ENCODE results near the gene PLEKHO1. TPM values are rescaled to one million over a fixed set of nuclear protein-coding genes. Genes with fewer than 3 reads are reported as not detected.

PLEKHO1 gene
- total RNA-seq, 1 experiment from 2014 or later: 67.2 TPM

DNA sequence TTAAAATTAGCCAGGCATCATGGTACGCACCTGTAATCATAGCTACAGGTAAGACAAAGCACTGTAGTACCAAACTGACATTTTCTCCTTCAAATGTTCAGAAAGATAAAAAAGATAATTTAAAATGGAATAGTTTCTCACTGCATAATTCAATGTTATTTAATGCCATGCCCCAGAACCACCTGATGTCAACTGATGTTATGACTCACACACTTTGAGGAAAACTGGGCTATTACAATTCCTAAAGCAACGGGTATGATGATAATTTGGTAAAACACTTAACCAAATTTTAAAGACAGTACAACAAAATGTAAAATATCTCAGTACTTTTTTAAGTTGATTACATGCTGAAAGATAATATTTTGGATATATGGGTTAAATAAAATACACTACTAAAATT, 22.9 kb upstream of the PLEKHO1 start:
- POLR2A ChIA-PET (ENCODE audit: low non-redundant PET): no interaction called here
- H3K4me1 ChIP-seq (ENCODE audit: insufficient read depth, low read length, poor library complexity, severe bottlenecking): no peaks in the 10 kb centered on the region
- intact Hi-C loops (cut with micrococcal nuclease; ENCODE audit: unreplicated experiment): no loop called here
- CTCF ChIA-PET: no interaction called here
- no peak for DNase-seq (ENCODE audit: low spot score)
- no TSS peak for BruUV-seq (replicated peaks)
- no peaks in the 10 kb centered on the region for H3K9me3 ChIP-seq (ENCODE audit: low read depth, low read length, poor library complexity, severe bottlenecking)
- H3K27me3 ChIP-seq (replicated peaks; ENCODE audit: insufficient read depth, low read depth, low read length, poor library complexity): no peaks in the 10 kb centered on the region
- TF ChIP-seq, protein P1, sequence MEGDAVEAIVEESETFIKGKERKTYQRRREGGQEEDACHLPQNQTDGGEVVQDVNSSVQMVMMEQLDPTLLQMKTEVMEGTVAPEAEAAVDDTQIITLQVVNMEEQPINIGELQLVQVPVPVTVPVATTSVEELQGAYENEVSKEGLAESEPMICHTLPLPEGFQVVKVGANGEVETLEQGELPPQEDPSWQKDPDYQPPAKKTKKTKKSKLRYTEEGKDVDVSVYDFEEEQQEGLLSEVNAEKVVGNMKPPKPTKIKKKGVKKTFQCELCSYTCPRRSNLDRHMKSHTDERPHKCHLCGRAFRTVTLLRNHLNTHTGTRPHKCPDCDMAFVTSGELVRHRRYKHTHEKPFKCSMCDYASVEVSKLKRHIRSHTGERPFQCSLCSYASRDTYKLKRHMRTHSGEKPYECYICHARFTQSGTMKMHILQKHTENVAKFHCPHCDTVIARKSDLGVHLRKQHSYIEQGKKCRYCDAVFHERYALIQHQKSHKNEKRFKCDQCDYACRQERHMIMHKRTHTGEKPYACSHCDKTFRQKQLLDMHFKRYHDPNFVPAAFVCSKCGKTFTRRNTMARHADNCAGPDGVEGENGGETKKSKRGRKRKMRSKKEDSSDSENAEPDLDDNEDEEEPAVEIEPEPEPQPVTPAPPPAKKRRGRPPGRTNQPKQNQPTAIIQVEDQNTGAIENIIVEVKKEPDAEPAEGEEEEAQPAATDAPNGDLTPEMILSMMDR (conservative IDR thresholded peaks at IDR 0.05; ENCODE audit: low read depth, low read length): no peak
- no peak for TF ChIP-seq EZH2 (IDR thresholded peaks at IDR 0.05; ENCODE audit: borderline replicate concordance, low read depth, low read length, poor library complexity, severe bottlenecking)
- H3K27ac ChIP-seq (ENCODE audit: low read depth, low read length, poor library complexity, severe bottlenecking): no peak overlapping the region
- H3K36me3 ChIP-seq (ENCODE audit: insufficient read depth, low read length, poor library complexity, severe bottlenecking): no peaks in the 10 kb centered on the region
- H3K4me3 ChIP-seq (ENCODE audit: low read depth, low read length, poor library complexity, severe bottlenecking): no peak overlapping the region

DNA sequence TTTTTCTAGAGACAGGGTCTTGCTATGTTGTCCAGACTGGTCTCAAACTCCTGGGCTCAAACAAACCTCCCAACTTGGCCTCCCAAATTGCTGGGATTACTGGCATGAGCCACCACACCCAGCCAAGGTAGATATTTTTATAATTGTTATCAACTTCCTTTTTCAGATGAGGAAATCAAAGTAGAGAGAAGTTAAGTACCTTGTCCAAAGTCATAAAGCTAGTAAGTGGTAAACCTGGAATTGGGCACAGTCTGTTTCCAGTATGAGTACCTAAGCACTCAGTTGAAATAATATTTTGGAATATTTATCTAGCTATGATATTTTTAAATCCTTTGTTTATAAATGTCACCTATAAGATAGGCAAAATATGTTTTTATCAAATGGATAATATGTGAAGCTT, 22.3 kb upstream of the PLEKHO1 start:
- no peaks in the 10 kb centered on the region for H3K27me3 ChIP-seq (replicated peaks; ENCODE audit: insufficient read depth, low read depth, low read length, poor library complexity)
- ChIA-PET CTCF (no interaction called here), POLR2A (ENCODE audit: low non-redundant PET) (no interaction called here)
- TF ChIP-seq, protein P1 (conservative IDR thresholded peaks at IDR 0.05; ENCODE audit: low read depth, low read length): no peak
- no peak for TF ChIP-seq EZH2 (IDR thresholded peaks at IDR 0.05; ENCODE audit: borderline replicate concordance, low read depth, low read length, poor library complexity, severe bottlenecking)
- intact Hi-C loops (cut with micrococcal nuclease; ENCODE audit: unreplicated experiment): no loop called here
- no peak overlapping the region for H3K4me3 ChIP-seq (ENCODE audit: low read depth, low read length, poor library complexity, severe bottlenecking)
- no peaks in the 10 kb centered on the region for H3K36me3 ChIP-seq (ENCODE audit: insufficient read depth, low read length, poor library complexity, severe bottlenecking)
- DNase-seq (ENCODE audit: low spot score): no peak
- H3K4me1 ChIP-seq (ENCODE audit: insufficient read depth, low read length, poor library complexity, severe bottlenecking): no peaks in the 10 kb centered on the region
- no peaks in the 10 kb centered on the region for H3K9me3 ChIP-seq (ENCODE audit: low read depth, low read length, poor library complexity, severe bottlenecking)
- no peak overlapping the region for H3K27ac ChIP-seq (ENCODE audit: low read depth, low read length, poor library complexity, severe bottlenecking)
- no TSS peak for BruUV-seq (replicated peaks)

DNA sequence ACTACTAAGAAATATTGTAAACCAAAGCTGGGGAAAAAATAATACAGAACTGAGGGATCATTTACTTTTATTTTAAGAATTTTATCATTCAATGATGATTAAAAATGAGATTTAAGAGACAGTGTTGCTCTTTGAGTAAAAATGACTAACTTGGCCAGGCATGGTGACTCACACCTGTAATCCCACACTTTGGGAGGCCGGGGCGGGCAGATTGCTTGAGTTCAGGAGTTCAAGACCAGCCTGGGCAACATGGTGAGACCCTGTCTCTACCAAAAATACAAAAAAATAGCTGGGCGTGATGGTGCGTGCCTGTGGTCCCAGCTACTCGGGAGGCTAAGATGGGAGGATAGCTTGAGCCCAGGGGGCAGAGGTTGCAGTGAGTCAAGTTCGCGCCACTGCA, 21.8 kb upstream of the PLEKHO1 start:
- no TSS peak for BruUV-seq (replicated peaks)
- intact Hi-C loops (cut with micrococcal nuclease; ENCODE audit: unreplicated experiment): no loop called here
- no peak for DNase-seq (ENCODE audit: low spot score)
- POLR2A ChIA-PET (ENCODE audit: low non-redundant PET): no interaction called here
- H3K9me3 ChIP-seq (ENCODE audit: low read depth, low read length, poor library complexity, severe bottlenecking): no peaks in the 10 kb centered on the region
- no peak overlapping the region for H3K4me3 ChIP-seq (ENCODE audit: low read depth, low read length, poor library complexity, severe bottlenecking)
- no peaks in the 10 kb centered on the region for H3K4me1 ChIP-seq (ENCODE audit: insufficient read depth, low read length, poor library complexity, severe bottlenecking)
- H3K27ac ChIP-seq (ENCODE audit: low read depth, low read length, poor library complexity, severe bottlenecking): no peak overlapping the region
- H3K36me3 ChIP-seq (ENCODE audit: insufficient read depth, low read length, poor library complexity, severe bottlenecking): no peaks in the 10 kb centered on the region
- TF ChIP-seq, protein P1 (conservative IDR thresholded peaks at IDR 0.05; ENCODE audit: low read depth, low read length): no peak
- TF ChIP-seq EZH2 (IDR thresholded peaks at IDR 0.05; ENCODE audit: borderline replicate concordance, low read depth, low read length, poor library complexity, severe bottlenecking): no peak
- no peaks in the 10 kb centered on the region for H3K27me3 ChIP-seq (replicated peaks; ENCODE audit: insufficient read depth, low read depth, low read length, poor library complexity)
- CTCF ChIA-PET: no interaction called here
